ENCODE measurements around the gene ZNF766. TPM values are rescaled to one million over a fixed set of nuclear protein-coding genes. Genes with fewer than 3 reads are reported as not detected.

Gene ZNF766
- total RNA-seq, 2 experiments from 2014 or later: 39.3 to 43.2 TPM

- Mint-ChIP-seq H3K4me3 (no peak overlapping the region), H3K9me3 (peaks cover 22% of the 10 kb centered on the region), H3K27ac (no peak overlapping the region), H3K27me3 (no peaks in the 10 kb centered on the region), H3K4me1 (ENCODE audit: low read depth) (no peaks in the 10 kb centered on the region), H3K36me3 (ENCODE audit: low read depth) (peaks cover 91% of the 10 kb centered on the region)
- POLR2A ChIA-PET: no interaction called here
- no peak for DNase-seq
- intact Hi-C loops (cut with DNase I, micrococcal nuclease): no loop called here
- H3K27ac ChIP-seq (ENCODE audit: low read depth in 1 of 2, low read length in 2 of 2): no peak overlapping the region
- peaks cover 48 to 98% of the 10 kb centered on the region in 2 experiments for H3K9me3 ChIP-seq (ENCODE audit: control insufficient read depth in 1 of 2, insufficient read depth in 1 of 2, low read length in 2 of 2)
- no peaks in the 10 kb centered on the region for H3K4me1 ChIP-seq (ENCODE audit: insufficient read depth, low read length)
- CTCF ChIA-PET: no interaction called here
- H3K4me3 ChIP-seq (ENCODE audit: low read length): no peak overlapping the region
- TF ChIP-seq CTCF (IDR thresholded peaks at IDR 0.05): no peak
- H3K27me3 ChIP-seq (ENCODE audit: control insufficient read depth in 1 of 2, insufficient read depth in 2 of 2, low read length in 2 of 2): no peaks in the 10 kb centered on the region
- no peak for ATAC-seq (ENCODE audit: poor library complexity)
- peaks cover 52% of the 10 kb centered on the region for H3K36me3 ChIP-seq (ENCODE audit: insufficient read depth, low read length)
These were observed 53.0 kb downstream of the ZNF766 start for GRCh38 chr19:52322429-52322828.

GRCh38 chr19:52331757-52332156 lies 62.4 kb downstream of the ZNF766 start:
- TF ChIP-seq CTCF (IDR thresholded peaks at IDR 0.05): no peak
- H3K4me1 Mint-ChIP-seq (ENCODE audit: low read depth): peaks cover 9% of the 10 kb centered on the region
- CTCF ChIA-PET: no interaction called here
- peaks cover 8% of the 10 kb centered on the region for H3K4me1 ChIP-seq (ENCODE audit: insufficient read depth, low read length)
- intact Hi-C loops (cut with DNase I, micrococcal nuclease): no loop called here
- no peak for ATAC-seq (ENCODE audit: poor library complexity)
- peaks cover 70 to 78% of the 10 kb centered on the region in 2 experiments for H3K9me3 ChIP-seq (ENCODE audit: control insufficient read depth in 1 of 2, insufficient read depth in 1 of 2, low read length in 2 of 2)
- H3K27me3 Mint-ChIP-seq: no peaks in the 10 kb centered on the region
- H3K4me3 Mint-ChIP-seq: no peak overlapping the region
- H3K27ac Mint-ChIP-seq: no peak overlapping the region
- peaks cover 9% of the 10 kb centered on the region for H3K9me3 Mint-ChIP-seq
- H3K4me3 ChIP-seq (ENCODE audit: low read length): no peak overlapping the region
- POLR2A ChIA-PET: no interaction called here
- DNase-seq: peak in 1 of 14 experiments; percentile 7
- H3K27me3 ChIP-seq (ENCODE audit: control insufficient read depth in 1 of 2, insufficient read depth in 2 of 2, low read length in 2 of 2): no peaks in the 10 kb centered on the region
- H3K36me3 Mint-ChIP-seq (ENCODE audit: low read depth): peaks cover 61% of the 10 kb centered on the region
- no peaks in the 10 kb centered on the region for H3K36me3 ChIP-seq (ENCODE audit: insufficient read depth, low read length)
- no peak overlapping the region for H3K27ac ChIP-seq (ENCODE audit: low read depth in 1 of 2, low read length in 2 of 2)

- ChIA-PET POLR2A (interaction anchor here (1.0 to 2.0 kb wide), 4 partner anchors 34 to 146 kb away, joined by 3 to 8 read pairs (median 4); partner anchors contain the start of genes PPP2R1A, ZNF528, ZNF578 and ZNF880), CTCF (no interaction called here)
- Mint-ChIP-seq H3K36me3 (ENCODE audit: low read depth) (peaks cover 63% of the 10 kb centered on the region), H3K27ac (peak overlapping the region; percentile 94), H3K27me3 (no peaks in the 10 kb centered on the region), H3K4me3 (peak overlapping the region; percentile 94), H3K4me1 (ENCODE audit: low read depth) (peaks cover 17% of the 10 kb centered on the region), H3K9me3 (peaks cover 11% of the 10 kb centered on the region)
- Histone ChIP-seq H3K4me3 (ENCODE audit: low read length) (peak overlapping the region; percentile 84), H3K9me3 (ENCODE audit: control insufficient read depth in 1 of 2, insufficient read depth in 1 of 2, low read length in 2 of 2) (peaks cover 32 to 72% of the 10 kb centered on the region in 2 experiments), H3K27ac (ENCODE audit: low read depth in 1 of 2, low read length in 2 of 2) (peak overlapping the region; percentile 69 to 79), H3K27me3 (ENCODE audit: control insufficient read depth in 1 of 2, insufficient read depth in 2 of 2, low read length in 2 of 2) (no peaks in the 10 kb centered on the region), H3K36me3 (ENCODE audit: insufficient read depth, low read length) (peaks cover 2% of the 10 kb centered on the region), H3K4me1 (ENCODE audit: insufficient read depth, low read length) (peaks cover 13% of the 10 kb centered on the region)
- intact Hi-C loops (cut with DNase I, micrococcal nuclease): loop anchor here in 1 of 2 experiments (5.0 kb wide), 3 partner anchors 37 to 192 kb away; partner anchors contain the start of genes ZNF480 and ZNF808
- no peak for ATAC-seq (ENCODE audit: poor library complexity)
- no peak for TF ChIP-seq CTCF (IDR thresholded peaks at IDR 0.05)
- DNase-seq: no peak
These were observed 66.4 kb downstream of the ZNF766 start for GRCh38 chr19:52335768-52336116.

Measured in CD4-positive, alpha-beta T cell (primary cell).